Adipocyte (in vitro differentiated cells): ENCODE results near the gene ADRA2B.

Source experiments
- DNase-seq: peaks from one replicate; pipeline ENCODE4 v3.0.0-alpha.2; 2015; ENCODE audit warnings: low read depth
- H3K27me3 ChIP-seq: replicated peaks from 2 replicates; pipeline ENCODE4 v1.7.0; 2013; ENCODE audit warnings: mild to moderate bottlenecking, low read length, moderate library complexity; ENCODE audit not compliant: control insufficient read depth, insufficient read depth
- H3K36me3 ChIP-seq: 2 replicates; pipeline ENCODE4 v1.7.0; 2013; ENCODE audit warnings: low read length, mild to moderate bottlenecking, moderate library complexity; ENCODE audit not compliant: control insufficient read depth, insufficient read depth, severe bottlenecking
- H3K4me1 ChIP-seq: 2 replicates; pipeline ENCODE4 v1.7.0; 2013; ENCODE audit warnings: mild to moderate bottlenecking, low read length, moderate library complexity; ENCODE audit not compliant: control insufficient read depth, insufficient read depth
- H3K4me3 ChIP-seq: 2 replicates; pipeline ENCODE4 v1.7.0; 2013; ENCODE audit warnings: mild to moderate bottlenecking, low read length, moderate library complexity
- H3K9ac ChIP-seq: 2 replicates; pipeline ENCODE4 v1.7.0; 2013; ENCODE audit warnings: mild to moderate bottlenecking, low read length, moderate library complexity
- H3K9me3 ChIP-seq: 2 replicates; pipeline ENCODE4 v1.7.0; 2013; ENCODE audit warnings: mild to moderate bottlenecking, low read length, moderate library complexity; ENCODE audit not compliant: control insufficient read depth

Gene ADRA2B

DNA sequence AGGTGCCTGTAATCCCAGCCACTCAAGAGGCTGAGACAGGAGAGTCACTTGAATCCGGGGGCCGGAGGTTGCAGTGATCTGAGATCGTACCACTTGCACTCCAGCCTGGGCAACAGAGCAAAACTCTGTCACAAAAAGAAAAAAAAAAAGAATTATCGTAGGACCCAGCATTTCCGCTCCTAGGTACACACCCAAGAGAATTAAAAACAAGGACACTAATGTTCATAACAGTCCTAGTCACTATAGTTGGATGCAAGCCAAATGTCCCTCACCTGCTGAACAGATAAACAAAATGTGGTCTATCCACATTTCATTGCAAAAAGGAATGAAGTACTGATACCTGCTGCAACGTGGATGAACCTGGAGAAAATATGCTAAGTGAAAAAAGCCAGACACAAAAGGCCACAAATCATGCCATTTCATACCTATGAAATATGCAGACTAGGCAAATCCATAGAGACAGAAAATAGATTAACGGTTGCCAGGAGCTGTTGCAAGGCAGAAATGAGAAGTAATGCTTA, 21.2 kb downstream of the ADRA2B start:
- Histone ChIP-seq H3K36me3 (no peaks in the 10 kb centered on the region), H3K4me3 (no peak overlapping the region), H3K27me3 (peaks cover 27% of the 10 kb centered on the region), H3K9ac (no peak overlapping the region), H3K4me1 (peaks cover 10% of the 10 kb centered on the region), H3K9me3 (no peaks in the 10 kb centered on the region)
- DNase-seq: no peak

DNA sequence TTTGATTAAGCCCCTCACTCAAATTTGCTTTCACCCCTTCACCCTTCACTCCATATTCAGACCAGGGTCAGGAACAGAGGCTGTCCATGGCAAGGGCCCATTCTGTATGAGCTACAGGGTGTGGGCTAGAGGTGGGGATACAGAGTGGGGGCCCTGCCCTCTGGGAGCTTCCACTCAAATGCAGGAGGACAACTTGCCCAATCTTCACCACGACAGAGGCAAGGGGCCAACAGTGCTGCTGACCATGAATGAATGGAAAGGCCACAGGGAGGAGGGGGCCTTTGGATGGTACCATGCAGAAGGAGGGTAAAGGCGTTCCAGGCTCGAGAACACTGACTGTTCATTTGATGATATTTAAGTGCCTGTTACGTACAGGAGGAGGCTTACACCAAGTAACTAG, 22.8 kb downstream of the ADRA2B start:
- Histone ChIP-seq H3K36me3 (no peaks in the 10 kb centered on the region), H3K27me3 (peaks cover 30% of the 10 kb centered on the region), H3K4me3 (no peak overlapping the region), H3K9ac (no peak overlapping the region), H3K9me3 (no peaks in the 10 kb centered on the region), H3K4me1 (peaks cover 1% of the 10 kb centered on the region)
- DNase-seq: no peak

DNA sequence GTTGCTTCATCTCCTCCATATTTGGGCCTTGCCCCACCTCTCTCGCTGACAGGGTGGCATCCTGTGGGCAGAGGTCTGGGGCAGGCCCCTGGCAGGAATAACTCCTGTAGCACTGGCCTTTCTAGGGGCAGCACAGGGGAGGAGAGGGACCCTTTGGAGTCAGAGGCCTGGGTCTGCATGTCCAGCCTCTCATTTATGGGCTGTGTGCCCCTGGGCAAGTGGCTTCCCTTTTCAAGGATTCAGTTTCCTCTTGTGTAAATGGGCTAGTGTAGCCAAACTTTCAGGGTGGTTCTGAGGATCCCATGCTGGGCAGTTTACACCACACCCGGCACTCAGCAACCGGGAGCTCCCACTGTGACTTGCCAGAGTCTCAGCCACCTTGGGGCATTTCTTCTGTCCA, 23.4 kb downstream of the ADRA2B start:
- Histone ChIP-seq H3K27me3 (peaks cover 36% of the 10 kb centered on the region), H3K9ac (no peak overlapping the region), H3K4me3 (no peak overlapping the region), H3K36me3 (no peaks in the 10 kb centered on the region), H3K4me1 (no peaks in the 10 kb centered on the region), H3K9me3 (no peaks in the 10 kb centered on the region)
- no peak for DNase-seq

DNA sequence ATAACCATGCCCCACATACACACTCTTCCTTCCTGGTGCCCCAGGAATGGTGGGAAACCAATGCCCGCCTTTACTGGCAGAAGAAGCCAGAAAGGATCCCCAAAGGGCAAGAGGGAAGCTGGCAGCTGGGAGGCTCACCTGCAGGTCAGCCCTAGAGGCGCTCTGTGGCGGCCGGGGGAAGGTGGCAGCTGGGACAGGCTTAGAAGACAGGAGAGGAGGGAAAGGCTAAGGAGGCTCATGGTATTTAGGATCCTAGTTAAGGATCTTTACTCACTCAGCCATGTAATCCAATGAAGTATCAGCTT, 23.8 kb downstream of the ADRA2B start:
- DNase-seq: no peak
- H3K9me3 ChIP-seq: no peaks in the 10 kb centered on the region
- H3K9ac ChIP-seq: no peak overlapping the region
- H3K4me3 ChIP-seq: no peak overlapping the region
- no peaks in the 10 kb centered on the region for H3K4me1 ChIP-seq
- no peaks in the 10 kb centered on the region for H3K36me3 ChIP-seq
- H3K27me3 ChIP-seq: peaks cover 36% of the 10 kb centered on the region

DNA sequence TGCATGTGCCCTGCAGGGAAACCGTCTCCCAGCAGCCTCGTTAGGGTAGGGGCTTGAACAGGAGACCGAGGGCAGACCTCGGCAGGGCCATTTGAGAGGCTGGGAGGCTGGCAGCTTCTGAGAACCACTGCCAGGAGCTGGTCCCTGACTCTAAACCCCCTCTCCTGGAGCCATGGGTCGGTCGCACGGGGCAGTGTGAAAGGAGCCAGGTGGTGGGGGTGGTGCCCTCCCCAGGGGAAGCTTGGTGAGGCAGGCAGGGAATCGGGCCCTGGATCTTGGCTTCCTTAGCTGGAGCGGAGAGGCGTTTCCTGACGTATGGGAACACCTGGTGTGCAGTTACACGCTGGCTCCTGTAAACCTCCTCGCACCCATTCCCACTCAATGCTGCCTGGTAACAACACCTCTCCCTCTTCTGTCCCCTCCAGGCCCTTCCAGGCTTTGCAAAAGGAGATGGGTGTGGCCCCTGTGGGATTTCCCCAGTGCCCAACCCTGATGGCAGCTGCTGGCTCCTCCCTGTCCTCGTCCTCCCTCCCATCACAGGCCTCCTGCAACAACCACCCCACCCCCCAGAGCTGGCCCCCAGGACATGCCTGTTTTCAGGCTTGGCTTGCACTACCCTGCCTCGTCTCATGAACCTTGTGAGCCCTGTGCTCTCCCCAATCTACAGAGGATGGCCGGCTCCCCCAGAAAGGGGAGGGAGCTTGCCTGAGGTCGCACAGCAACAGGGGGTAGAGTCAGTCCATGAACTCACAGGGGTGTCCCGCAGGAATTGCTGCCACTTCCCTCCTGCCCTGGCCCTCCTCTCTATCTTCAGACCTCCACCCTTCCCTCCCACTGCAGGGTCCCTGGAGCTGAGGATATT, 24.4 kb downstream of the ADRA2B start:
- no peaks in the 10 kb centered on the region for H3K4me1 ChIP-seq
- H3K27me3 ChIP-seq: peaks cover 36% of the 10 kb centered on the region
- no peak overlapping the region for H3K4me3 ChIP-seq
- no peak for DNase-seq
- no peaks in the 10 kb centered on the region for H3K9me3 ChIP-seq
- H3K36me3 ChIP-seq: no peaks in the 10 kb centered on the region
- no peak overlapping the region for H3K9ac ChIP-seq

DNA sequence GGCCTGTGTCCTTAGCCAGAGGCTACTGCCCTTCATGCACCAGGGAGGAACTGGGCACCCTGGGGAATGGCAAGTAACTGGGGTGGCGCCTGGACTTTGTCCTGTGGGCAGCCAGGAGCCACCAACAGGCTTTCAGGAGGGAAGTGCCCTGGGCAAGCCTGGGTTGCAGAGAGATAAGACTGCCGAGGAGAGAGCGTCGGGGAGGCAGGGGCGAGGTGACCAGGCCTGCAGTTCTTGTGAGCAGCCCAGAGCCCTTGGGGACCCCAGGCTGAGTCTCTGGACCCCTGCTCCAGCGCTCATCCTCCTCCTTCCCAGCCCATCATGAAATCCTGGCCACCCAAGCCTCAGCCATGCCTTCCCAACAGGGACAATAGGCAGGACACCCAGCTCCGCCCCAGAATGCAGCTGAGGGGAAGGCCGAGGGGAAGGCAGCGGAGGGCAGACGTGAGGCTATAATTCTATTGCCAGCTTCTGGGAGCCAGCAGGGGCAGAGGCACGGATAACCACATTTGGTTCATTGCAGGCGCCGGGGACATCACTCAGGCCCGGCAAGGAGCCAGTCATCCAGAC, 25.1 kb downstream of the ADRA2B start:
- no peak overlapping the region for H3K9ac ChIP-seq
- no peaks in the 10 kb centered on the region for H3K36me3 ChIP-seq
- no peak for DNase-seq
- H3K9me3 ChIP-seq: no peaks in the 10 kb centered on the region
- H3K4me3 ChIP-seq: no peak overlapping the region
- H3K4me1 ChIP-seq: no peaks in the 10 kb centered on the region
- peaks cover 36% of the 10 kb centered on the region for H3K27me3 ChIP-seq

DNA sequence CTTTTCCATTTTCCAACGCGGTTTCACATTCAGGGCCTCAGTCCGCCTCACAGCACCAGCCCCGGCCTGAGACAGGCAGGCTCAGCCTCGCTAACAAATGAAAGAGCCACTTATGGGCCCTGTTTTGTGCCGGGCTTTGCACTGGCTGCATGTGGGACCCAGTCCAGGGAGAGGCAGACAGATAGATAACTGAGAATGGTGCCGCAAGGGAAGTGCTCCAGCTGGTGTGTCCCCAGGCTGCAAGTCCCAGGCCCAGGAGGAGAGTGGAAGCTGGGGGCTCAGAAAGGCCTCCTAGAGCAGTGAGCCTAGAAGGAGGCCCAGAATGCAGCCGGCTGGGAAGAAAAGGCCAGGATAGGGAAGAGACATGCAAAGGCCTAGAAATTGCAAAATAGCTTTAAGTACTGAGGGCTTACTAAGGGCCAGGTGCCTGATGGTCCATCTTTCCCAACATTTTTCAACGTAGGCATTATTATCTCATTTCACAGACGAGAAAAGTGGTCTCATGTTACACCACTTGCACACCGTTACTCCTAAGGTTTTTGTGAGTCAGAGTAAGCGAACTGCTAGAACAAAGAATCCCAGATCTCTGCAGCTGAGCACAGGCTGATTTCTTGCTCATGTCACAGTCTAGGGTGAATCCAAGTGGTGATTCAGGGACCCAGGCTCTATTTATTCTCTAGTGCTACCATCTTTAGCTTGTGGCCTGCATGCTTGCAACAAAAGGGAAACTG, 26.0 kb downstream of the ADRA2B start:
- no peak for DNase-seq
- H3K27me3 ChIP-seq: peaks cover 36% of the 10 kb centered on the region
- no peaks in the 10 kb centered on the region for H3K4me1 ChIP-seq
- no peaks in the 10 kb centered on the region for H3K36me3 ChIP-seq
- no peak overlapping the region for H3K9ac ChIP-seq
- H3K9me3 ChIP-seq: no peaks in the 10 kb centered on the region
- H3K4me3 ChIP-seq: no peak overlapping the region

DNA sequence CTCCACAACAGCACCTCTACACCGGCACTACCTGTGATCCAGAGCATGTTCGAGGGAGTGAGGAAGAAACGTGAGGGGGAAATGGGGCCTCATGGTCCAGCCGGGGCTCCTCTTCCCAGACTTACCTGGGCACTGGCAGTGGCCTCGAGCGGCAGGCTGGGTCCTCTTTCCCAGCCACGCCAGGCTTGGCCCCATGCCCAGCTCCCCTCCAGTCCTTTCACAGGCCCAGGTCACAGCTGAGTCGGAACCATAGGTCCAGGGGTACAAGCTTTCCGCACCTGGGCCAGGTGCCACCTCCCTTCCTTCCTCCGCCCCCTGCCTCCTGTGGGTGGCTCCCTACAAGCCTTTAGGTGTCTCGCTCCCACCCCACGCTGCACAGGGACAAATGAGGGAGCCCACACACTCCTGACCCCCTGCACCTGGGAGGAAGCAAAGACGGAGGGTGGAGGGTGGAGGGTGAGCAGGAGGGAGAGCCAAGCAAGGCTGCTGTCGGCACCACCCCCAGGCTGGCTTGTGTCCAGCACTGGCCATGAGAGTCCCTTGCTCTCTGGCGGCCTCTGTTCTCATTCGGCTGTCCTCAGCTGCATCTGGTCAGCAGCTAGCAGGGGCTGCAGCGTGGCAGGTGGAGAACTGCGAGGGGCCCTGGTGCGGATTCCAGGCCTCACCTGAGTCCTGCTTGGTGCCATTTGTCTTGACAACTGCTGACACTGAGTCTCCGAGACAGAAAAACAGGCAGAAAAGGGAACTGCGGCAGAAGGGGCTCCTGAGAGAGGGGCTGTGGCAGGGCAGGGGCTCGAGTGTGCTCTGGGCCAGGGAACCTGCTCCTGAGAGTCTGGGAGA, 26.8 kb downstream of the ADRA2B start:
- H3K9me3 ChIP-seq: no peaks in the 10 kb centered on the region
- DNase-seq: no peak
- no peaks in the 10 kb centered on the region for H3K4me1 ChIP-seq
- peaks cover 36% of the 10 kb centered on the region for H3K27me3 ChIP-seq
- no peak overlapping the region for H3K9ac ChIP-seq
- no peak overlapping the region for H3K4me3 ChIP-seq
- no peaks in the 10 kb centered on the region for H3K36me3 ChIP-seq

DNA sequence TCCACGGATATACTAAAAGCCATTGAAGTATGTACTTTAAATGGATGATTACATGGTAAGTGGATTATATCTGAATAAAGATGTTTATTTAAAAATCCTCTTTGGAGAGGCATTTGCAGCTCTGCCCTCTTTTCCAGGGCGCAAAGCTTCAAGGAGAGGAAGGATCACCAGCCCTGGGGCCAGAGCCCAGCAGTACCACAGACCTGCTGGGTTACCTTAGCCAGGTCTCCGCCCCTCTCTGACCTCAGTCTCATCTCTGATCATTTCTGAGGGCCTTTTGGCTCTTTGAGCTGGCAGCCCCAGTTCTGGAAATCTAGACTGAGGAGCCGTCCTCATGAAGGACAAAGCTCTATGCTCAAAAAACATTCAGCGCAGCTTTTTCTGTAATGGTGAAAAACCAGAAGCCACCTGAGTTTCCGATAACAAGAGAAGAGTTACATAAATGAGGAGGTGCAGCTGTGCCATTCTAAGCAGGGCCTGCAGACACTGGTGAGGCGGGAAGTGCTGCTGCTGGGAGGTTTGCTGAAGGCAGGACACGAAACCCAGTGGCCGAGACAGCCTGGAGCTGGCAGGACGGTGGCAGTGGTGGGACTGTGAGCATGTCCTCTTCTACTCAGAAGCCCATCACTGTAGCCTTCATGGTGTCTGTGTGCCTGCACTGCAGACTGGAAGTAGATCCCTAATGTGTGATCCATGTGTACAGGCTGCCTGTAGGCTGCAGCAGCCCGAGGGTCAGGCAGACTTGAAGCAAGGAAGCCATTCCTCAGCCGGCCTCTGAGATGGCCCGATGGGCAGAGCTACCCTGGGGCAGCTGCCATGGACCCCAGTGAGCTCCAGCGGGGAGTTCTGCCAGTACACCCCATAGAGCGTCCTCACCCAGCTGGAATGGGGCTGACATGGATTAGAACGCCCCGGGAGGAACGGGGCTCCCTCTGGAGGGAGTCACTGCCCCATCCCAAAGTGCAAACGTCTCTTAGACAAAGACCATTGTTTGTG, 27.7 kb downstream of the ADRA2B start:
- Histone ChIP-seq H3K36me3 (no peaks in the 10 kb centered on the region), H3K27me3 (peaks cover 32% of the 10 kb centered on the region), H3K9me3 (no peaks in the 10 kb centered on the region), H3K9ac (no peak overlapping the region), H3K4me1 (peaks cover 2% of the 10 kb centered on the region), H3K4me3 (no peak overlapping the region)
- DNase-seq: no peak

DNA sequence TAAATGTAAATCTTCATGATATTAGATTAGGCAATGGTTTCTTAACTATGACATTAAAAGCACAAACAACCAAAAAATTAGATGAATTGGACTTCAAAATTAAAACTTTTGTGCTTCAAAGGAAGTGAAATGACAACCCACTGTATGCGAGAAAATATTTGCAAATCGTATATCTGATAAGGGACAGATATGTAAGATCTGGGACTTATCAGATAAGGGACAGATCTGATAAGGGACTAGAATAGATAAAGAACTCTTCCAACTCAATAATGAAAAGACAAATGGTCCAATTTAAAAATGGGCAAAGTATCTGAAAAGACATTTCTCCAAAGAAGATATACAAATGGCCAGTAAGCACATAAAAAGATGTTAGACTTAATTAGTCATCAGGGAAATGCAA, 29.2 kb downstream of the ADRA2B start:
- no peaks in the 10 kb centered on the region for H3K36me3 ChIP-seq
- no peak overlapping the region for H3K9ac ChIP-seq
- no peak for DNase-seq
- no peaks in the 10 kb centered on the region for H3K9me3 ChIP-seq
- no peak overlapping the region for H3K4me3 ChIP-seq
- H3K27me3 ChIP-seq: peaks cover 20% of the 10 kb centered on the region
- peaks cover 4% of the 10 kb centered on the region for H3K4me1 ChIP-seq
